HG02870 (cell line): ENCODE results near the gene TECR.
"Not testable (repeated sequence)": the region's sequence is repeated elsewhere in the genome, so short reads cannot be mapped to it uniquely, and the experiment has no call there.

ENCODE experiments used
- ATAC-seq: cut with Tn5 transposase; IDR thresholded peaks from one replicate; pipeline ENCODE4 v1.9.1; 2021; ENCODE audit warnings: mild to moderate bottlenecking, moderate library complexity; ENCODE audit not compliant: unreplicated experiment

Gene TECR

GRCh38 chr19:14580623-14581237 lies 51.3 kb downstream of the TECR start:
- no peak for ATAC-seq

GRCh38 chr19:14582894-14583340 lies 53.5 kb downstream of the TECR start, which contains the start of gene CLEC17A:
CLEC17A (plus strand) TSS chr19:14583084; CDS start chr19:14583161, 77 bp downstream.
- no peak for ATAC-seq

GRCh38 chr19:14584372-14584771 lies 55.0 kb downstream of the TECR start:
- not testable (repeated sequence) for ATAC-seq

- ATAC-seq, result peak; percentile 70
Observed at GRCh38 chr19:14585187-14585586, 55.8 kb downstream of the TECR start.

GRCh38 chr19:14589433-14589832 lies 60.0 kb downstream of the TECR start:
- ATAC-seq, result not testable (repeated sequence)

- no peak for ATAC-seq
Observed at GRCh38 chr19:14595558-14595957, 66.2 kb downstream of the TECR start.

GRCh38 chr19:14599548-14600147 lies 70.3 kb downstream of the TECR start:
- no peak for ATAC-seq

- ATAC-seq, result no peak
Observed at GRCh38 chr19:14603990-14604387, 74.6 kb downstream of the TECR start.

- no peak for ATAC-seq
Observed at GRCh38 chr19:14606627-14607026, 77.2 kb downstream of the TECR start.

- no peak for ATAC-seq
Observed at GRCh38 chr19:14611051-14611450, 81.7 kb downstream of the TECR start.

GRCh38 chr19:14612242-14612641 lies 82.8 kb downstream of the TECR start:
- not testable (repeated sequence) for ATAC-seq

GRCh38 chr19:14612657-14613056 lies 83.3 kb downstream of the TECR start:
- ATAC-seq, result no peak

- not testable (repeated sequence) for ATAC-seq
Observed at GRCh38 chr19:14613399-14614098, 84.2 kb downstream of the TECR start.

- no peak for ATAC-seq
Observed at GRCh38 chr19:14614099-14614412, 84.7 kb downstream of the TECR start.
